CD4-positive, alpha-beta T cell treated with Interleukin-4 for 1 hour (primary cell): Measurements from ENCODE around the gene TSC22D4.
A peak's percentile ranks its signal among the peaks of the same experiment; 100 is the strongest.
"Not testable (repeated sequence)": the region's sequence is repeated elsewhere in the genome, so short reads cannot be mapped to it uniquely, and the experiment has no call there.

ENCODE experiments used
- DNase-seq, 2 donors: peaks; one replicate each; pipeline ENCODE4 v3.0.0-alpha.2; 2020 to 2022

The TSC22D4 gene

GRCh38 chr7:100441641-100442535 is 37.1 kb downstream of the TSC22D4 start:
- no peak for DNase-seq

- not testable (repeated sequence) for DNase-seq
Measured at GRCh38 chr7:100439244-100439643, 39.8 kb downstream of the TSC22D4 start.

- DNase-seq = not testable (repeated sequence)
Measured at GRCh38 chr7:100438731-100439130, 40.3 kb downstream of the TSC22D4 start.

GRCh38 chr7:100438172-100438571 is 40.8 kb downstream of the TSC22D4 start:
- DNase-seq = no peak

- DNase-seq = no peak
Measured at GRCh38 chr7:100437150-100438100, 41.6 kb downstream of the TSC22D4 start.

- DNase-seq = peak; percentile 44 to 57
Measured at GRCh38 chr7:100435401-100436304, 43.4 kb downstream of the TSC22D4 start.

- peak in 1 of 2 donors; percentile 23 for DNase-seq
Measured at GRCh38 chr7:100434297-100435144, 44.5 kb downstream of the TSC22D4 start.

- peak in 1 of 2 donors; percentile 23 for DNase-seq
Measured at GRCh38 chr7:100433592-100434296, 45.3 kb downstream of the TSC22D4 start.

GRCh38 chr7:100433276-100433591 is 45.8 kb downstream of the TSC22D4 start:
- no peak for DNase-seq

- DNase-seq = peak in 1 of 2 donors; percentile 15
Measured at GRCh38 chr7:100432621-100433275, 46.3 kb downstream of the TSC22D4 start.

GRCh38 chr7:100432053-100432452 is 47.0 kb downstream of the TSC22D4 start:
- DNase-seq = no peak

GRCh38 chr7:100431286-100431735 is 47.7 kb downstream of the TSC22D4 start:
- DNase-seq = no peak

GRCh38 chr7:100430493-100431285 is 48.3 kb downstream of the TSC22D4 start:
- no peak for DNase-seq

GRCh38 chr7:100429637-100430492 is 49.1 kb downstream of the TSC22D4 start, which contains the start of gene MEPCE:
Gene MEPCE (plus strand): TSS chr7:100429831. CDS start chr7:100430019, 188 bp downstream.
- DNase-seq = peak; percentile 93 to 96

GRCh38 chr7:100428967-100429636 is 49.9 kb downstream of the TSC22D4 start:
- DNase-seq = peak; percentile 100

GRCh38 chr7:100428199-100428966 is 50.6 kb downstream of the TSC22D4 start, which contains the start of gene ZCWPW1:
Gene ZCWPW1 (minus strand): TSS chr7:100428703. CDS start chr7:100420649, 8,054 bp downstream.
- peak; percentile 98 for DNase-seq
